Right cardiac atrium (tissue), 5 donors: ENCODE results near the gene TMCC1. TPM values are rescaled to one million over a fixed set of nuclear protein-coding genes. Genes with fewer than 3 reads are reported as not detected.
"Not testable (repeated sequence)": the region's sequence is repeated elsewhere in the genome, so short reads cannot be mapped to it uniquely, and the experiment has no call there.

Experiments
- ATAC-seq, 2 donors: fragments of 200-7000 bp; cut with Tn5 transposase; one replicate each; pipeline versions ENCODE4 v1.8.0 to v1.9.1; 2020; ENCODE audit warnings: moderate library complexity in 2 of 2, mild to moderate bottlenecking in 1 of 2
- DNase-seq, 3 donors: peaks; one replicate each; pipeline ENCODE4 v3.0.0-alpha.2; 2020
- H3K27ac ChIP-seq: one replicate; pipeline ENCODE4 v1.5.1; 2013; ENCODE audit warnings: mild to moderate bottlenecking, low read length, control low read depth, moderate library complexity
- H3K27me3 ChIP-seq: one replicate; pipeline ENCODE4 v1.6.1; 2013; ENCODE audit not compliant: control insufficient read depth, insufficient read depth
- H3K4me1 ChIP-seq: one replicate; pipeline ENCODE4 v1.6.1; 2013; ENCODE audit warnings: low read length; ENCODE audit not compliant: control insufficient read depth, insufficient read depth
- H3K4me3 ChIP-seq: one replicate; pipeline ENCODE4 v1.5.1; 2013; ENCODE audit warnings: low read length, control low read depth
- H3K9me3 ChIP-seq: one replicate; pipeline ENCODE4 v1.6.1; 2013; ENCODE audit warnings: low read length; ENCODE audit not compliant: control insufficient read depth
- WGBS: extraction: QIAGEN DNeasy Blood & Tissue Kit; methylation state at CpG from one replicate; pipeline ENCODE4 v1.1.7; 2013; 5-methylcytosine and 5-hydroxymethylcytosine counted together
- intact Hi-C, 4 donors: fragments of 100-400 bp; cut with DNase I; formaldehyde crosslinking; loops; one replicate each; pipeline versions ENCODE4 v1.11.0 to v1.14.0; 2022 to 2023
- polyA plus RNA-seq: library from polyadenylated mRNA; stranded (reverse); fragments of 200-250 nt; gene quantifications from one replicate; pipeline ENCODE4 v1.2.3, GENCODE V29; 2013
- total RNA-seq, 4 donors: library from RNA; stranded (reverse); fragmentation: NEBNext Ultra II Directional; extraction: Animal tissue kit (Norgen Biotek cat#: 25700); gene quantifications; one replicate each; pipeline ENCODE4 v1.2.1, GENCODE V29; 2021
- donor health status: healthy with polysubstance abuse.
- donor health status: DM: no; HTN: yes; CAD: no.
- donor health status: DM: no; HTN: no; CAD: no.
- donor health status: DM: no; HTN: yes; CAD: no; lungs with severe emphysema.
- donor health status: DM: yes; HTN: yes; CAD: no.

TMCC1 gene
- total and polyA plus RNA-seq, 5 donors = 12.9 to 45.0 (median 42.9) TPM

DNA sequence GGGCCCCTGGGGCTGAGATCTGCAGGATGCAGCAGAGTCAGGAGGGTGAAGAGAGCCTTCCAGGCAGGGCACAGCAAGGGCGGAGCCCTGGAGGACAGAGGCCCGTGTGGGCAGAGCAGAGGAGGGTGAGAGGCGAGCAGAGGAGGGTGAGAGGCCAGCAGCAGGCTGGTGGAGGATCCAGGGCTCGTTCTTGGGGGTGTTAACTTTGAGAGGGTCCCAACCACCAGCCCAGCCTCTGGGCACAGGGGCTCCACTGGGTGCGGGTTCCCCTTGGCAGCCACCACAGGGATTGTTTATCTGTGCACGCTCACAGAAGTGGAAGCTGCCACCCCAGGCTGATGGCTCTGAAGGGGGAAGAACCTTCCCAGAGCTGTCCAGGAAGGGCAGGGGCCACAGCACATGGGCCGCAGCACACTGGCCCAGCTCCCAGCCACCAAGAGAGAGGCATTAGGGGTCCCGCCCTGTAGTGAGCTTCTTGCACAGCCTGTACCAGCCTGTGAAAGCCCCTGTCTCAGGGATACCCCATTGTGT, 277.7 kb downstream of the TMCC1 start:
- H3K4me1 ChIP-seq = peaks cover 18% of the 10 kb centered on the region
- ATAC-seq = peak in 1 of 2 donors; percentile 6

DNA sequence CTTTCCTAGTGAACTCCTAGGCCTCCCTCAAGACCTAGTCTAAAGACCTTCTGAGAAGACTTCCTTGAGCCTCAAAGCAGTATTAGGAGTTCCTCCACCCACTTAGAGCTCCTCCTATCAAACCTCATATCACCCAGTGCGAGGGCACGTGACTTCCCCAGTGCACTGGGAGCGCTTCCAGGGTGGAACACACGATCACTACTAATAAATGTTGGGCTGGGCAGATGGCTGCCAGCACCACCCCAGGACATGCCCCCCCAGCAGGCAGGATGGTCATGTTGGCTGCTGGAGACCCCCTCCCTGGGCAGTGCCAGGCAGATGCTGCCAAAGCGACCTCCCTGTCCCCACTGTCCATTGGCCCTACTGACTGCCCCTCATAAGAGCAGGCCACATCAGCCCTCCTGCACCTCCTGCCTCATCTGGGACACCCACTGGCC, 278.6 kb downstream of the TMCC1 start:
- WGBS = 36% methylated on average over 5 of the region's 5 CpGs
- ATAC-seq (peak; percentile 62 to 72), DNase-seq (peak; percentile 78 to 92 (median 89))
- no peaks in the 10 kb centered on the region for H3K27me3 ChIP-seq
- intact Hi-C loops = no loop called here
- H3K9me3 ChIP-seq = no peaks in the 10 kb centered on the region
- peak overlapping the region; percentile 66 for H3K27ac ChIP-seq
- no peak overlapping the region for H3K4me3 ChIP-seq
- H3K4me1 ChIP-seq = peaks cover 18% of the 10 kb centered on the region

More for the DNA sequence above, 277.7 kb downstream of the TMCC1 start:
- peak; percentile 34 to 74 (median 71) for DNase-seq
- Histone ChIP-seq H3K27ac (peak overlapping the region; percentile 60), H3K9me3 (no peaks in the 10 kb centered on the region), H3K27me3 (no peaks in the 10 kb centered on the region), H3K4me3 (no peak overlapping the region)
- intact Hi-C loops = no loop called here
- WGBS = 66% methylated on average over 8 of the region's 8 CpGs

DNA sequence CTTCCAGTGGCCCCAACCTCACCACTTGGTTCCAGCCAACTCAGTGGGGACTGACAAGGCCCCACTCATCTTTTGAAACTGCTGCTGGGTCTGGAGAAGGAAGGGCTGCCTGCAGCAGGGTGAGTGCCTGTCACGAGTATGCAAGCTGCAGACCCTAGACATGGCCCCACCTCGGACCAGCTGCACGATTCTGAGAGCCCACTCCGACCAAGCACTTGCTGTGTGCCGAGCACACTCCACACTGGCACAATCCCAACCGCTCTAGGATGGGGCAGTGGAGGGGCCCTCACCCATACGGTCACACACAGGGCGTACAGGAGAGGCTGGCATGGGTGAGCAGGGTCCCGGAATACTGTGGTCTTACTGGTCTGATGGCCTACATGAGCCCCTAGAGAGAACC, 279.1 kb downstream of the TMCC1 start:
- intact Hi-C loops = no loop called here
- Histone ChIP-seq H3K4me1 (peaks cover 18% of the 10 kb centered on the region), H3K4me3 (no peak overlapping the region), H3K9me3 (no peaks in the 10 kb centered on the region), H3K27me3 (no peaks in the 10 kb centered on the region), H3K27ac (peak overlapping the region; percentile 37)
- peak in 2 of 3 donors; percentile 42 to 63 for DNase-seq
- 88% methylated on average over 9 of the region's 9 CpGs for WGBS
- ATAC-seq = no peak

DNA sequence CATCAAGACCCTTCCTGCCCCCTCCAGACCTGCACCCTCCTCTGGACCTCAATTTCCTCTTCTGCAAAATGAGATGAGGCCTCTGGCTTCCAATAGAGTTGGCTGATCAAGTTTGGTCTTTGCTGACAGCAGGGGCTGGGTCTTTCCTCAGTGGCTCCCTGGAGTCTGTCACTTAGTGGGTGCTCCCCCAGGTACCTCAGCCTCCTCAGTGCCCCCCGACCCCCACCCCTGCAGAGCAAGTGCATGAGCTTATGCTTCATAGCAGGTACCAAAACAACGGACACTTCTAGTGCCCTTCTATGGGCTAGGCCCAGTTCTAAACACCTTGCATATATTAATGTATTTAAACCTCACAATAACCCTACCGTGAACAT, 280.2 kb downstream of the TMCC1 start:
- Histone ChIP-seq H3K4me3 (no peak overlapping the region), H3K27me3 (no peaks in the 10 kb centered on the region), H3K9me3 (no peaks in the 10 kb centered on the region), H3K27ac (no peak overlapping the region), H3K4me1 (peaks cover 20% of the 10 kb centered on the region)
- no peak for DNase-seq
- ATAC-seq = no peak
- intact Hi-C loops = no loop called here
- 86% methylated on average over 3 of the region's 3 CpGs for WGBS

DNA sequence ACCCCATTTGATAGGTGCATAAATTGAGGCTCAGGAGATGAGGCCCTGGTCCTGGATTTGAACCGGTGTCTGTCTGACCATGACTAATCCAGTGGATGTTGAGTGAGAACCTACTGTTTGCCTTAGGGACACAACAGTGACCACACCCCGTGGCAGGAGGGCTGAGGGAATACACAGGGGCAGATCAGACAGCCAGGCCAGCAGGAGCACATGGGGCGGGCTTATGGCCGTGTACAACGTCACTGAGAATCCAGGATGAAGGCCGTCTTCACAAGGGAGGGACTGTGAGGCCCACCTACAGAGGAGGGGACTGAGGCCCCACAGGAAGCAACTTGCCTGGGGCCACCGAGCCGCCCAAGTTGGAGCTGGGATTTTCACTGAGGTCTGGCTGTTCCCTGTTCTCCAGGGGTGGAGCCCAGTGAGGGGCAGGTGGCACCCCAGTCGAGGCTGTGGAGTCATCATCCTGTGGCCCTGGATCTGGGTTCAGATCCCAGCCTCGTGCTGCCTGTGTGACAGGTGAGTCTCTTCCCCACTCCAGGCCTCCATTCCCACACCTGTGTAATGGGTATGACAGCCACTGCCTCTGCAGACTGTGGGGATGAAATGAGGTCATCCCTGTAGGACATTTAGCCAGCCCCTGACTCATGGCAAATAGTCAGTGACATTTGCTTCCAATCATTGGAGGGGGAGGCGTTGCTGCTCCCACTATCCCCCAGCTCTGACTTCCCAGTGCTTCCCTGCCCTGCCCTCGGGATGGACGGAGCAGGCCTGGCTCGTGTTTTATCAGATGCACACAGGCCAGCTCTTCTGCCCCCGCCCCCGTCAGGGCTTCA, 280.8 kb downstream of the TMCC1 start:
- Histone ChIP-seq H3K9me3 (no peaks in the 10 kb centered on the region), H3K27me3 (no peaks in the 10 kb centered on the region), H3K4me1 (peaks cover 23% of the 10 kb centered on the region), H3K27ac (peak overlapping the region; percentile 14), H3K4me3 (no peak overlapping the region)
- ATAC-seq (peak in 1 of 2 donors; percentile 22), DNase-seq (peak in 2 of 3 donors; percentile 49 to 73)
- intact Hi-C loops = no loop called here
- WGBS = 55% methylated on average over 16 of the region's 16 CpGs

DNA sequence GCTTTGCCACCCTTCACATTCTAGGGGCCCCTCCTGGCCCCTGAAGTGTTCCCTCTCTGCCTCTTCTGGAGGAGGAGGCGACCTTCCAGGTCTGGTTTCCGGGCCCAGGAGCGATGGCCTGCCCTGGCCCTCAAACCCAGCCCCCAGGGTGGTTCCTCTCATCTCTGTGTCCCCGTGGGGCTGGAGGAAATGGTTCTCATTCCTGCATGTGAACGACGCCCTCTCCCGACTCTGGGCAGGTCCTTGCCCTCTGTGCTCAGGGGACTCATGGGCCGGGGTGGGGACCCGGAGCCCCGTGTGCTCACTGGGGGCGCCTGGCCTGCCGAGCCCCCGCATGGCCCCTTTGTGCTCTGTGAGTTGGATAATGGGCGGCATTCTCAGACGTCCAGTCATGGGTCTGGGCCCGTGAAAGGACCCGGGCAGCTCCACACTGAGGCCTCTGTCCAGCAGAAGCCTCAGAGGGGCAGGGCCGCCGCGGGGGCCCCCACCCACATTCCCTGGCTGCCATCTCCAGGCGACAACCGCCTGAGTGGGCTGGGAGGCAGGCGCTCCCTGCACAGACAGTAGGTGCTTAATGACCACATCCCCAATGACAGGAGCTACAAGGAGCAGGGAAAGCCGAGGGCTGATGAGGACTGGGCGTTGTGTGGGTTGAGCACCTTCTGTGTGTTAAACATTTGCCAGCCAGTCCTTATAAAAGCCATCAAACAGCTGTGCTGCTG, 281.5 kb downstream of the TMCC1 start:
- ATAC-seq (peak; percentile 19 to 55), DNase-seq (peak; percentile 77 to 86 (median 83))
- Histone ChIP-seq H3K27ac (peak overlapping the region; percentile 16), H3K9me3 (no peaks in the 10 kb centered on the region), H3K4me3 (no peak overlapping the region), H3K27me3 (no peaks in the 10 kb centered on the region), H3K4me1 (peaks cover 23% of the 10 kb centered on the region)
- intact Hi-C loops = no loop called here
- WGBS = 27% methylated on average over 25 of the region's 25 CpGs

DNA sequence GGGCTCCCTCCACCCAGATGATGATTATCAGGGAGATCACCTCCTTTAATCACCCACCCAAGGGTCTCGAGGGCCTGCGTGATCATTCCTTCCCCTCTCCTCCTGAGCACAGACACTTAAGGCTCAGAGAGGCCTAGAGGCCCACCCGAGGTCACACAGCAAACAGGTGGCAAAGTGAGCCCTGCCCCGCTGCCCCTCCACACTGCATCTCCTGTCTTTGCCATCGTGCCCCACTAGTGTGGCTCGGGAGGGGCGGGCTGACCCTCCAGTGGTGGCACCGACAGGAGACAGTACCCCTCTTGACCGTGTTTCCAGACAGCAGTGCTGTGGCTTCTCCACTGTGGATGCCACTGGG, 282.1 kb downstream of the TMCC1 start:
- intact Hi-C loops = no loop called here
- H3K27me3 ChIP-seq = no peaks in the 10 kb centered on the region
- H3K4me1 ChIP-seq = peaks cover 23% of the 10 kb centered on the region
- no peak overlapping the region for H3K4me3 ChIP-seq
- ATAC-seq (no peak), DNase-seq (peak in 2 of 3 donors; percentile 48 to 61)
- peak overlapping the region; percentile 16 for H3K27ac ChIP-seq
- 82% methylated on average over 9 of the region's 9 CpGs for WGBS
- no peaks in the 10 kb centered on the region for H3K9me3 ChIP-seq

DNA sequence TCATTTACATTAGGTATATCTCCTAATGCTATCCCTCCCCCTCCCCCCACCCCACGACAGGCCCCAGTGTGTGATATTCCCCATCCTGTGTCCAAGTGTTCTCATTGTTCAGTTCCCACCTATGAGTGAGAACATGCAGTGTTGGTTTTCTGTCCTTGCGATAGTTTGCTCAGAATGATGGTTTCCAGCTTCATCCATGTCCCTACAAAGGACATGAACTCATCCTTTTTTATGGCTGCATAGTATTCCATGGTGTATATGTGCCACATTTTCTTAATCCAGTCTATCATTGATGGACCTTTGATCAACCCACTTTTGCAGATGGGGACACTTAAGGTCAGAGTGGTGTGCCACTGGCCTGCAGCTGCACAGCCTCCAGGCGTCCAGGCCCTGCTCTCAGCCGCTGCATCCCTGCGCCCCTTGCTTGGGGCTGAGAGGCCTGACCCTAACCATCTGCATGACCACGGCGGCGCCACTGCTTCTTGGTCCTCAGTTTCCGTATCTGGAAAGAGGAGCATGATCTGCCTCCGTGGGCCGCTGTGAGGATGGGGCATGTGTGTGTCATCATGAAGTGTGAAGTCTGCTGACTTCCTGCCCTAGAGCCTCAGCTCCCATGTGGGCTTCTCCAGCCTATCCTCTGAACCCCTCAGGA, 282.6 kb downstream of the TMCC1 start:
- 94% methylated on average over 11 of the region's 11 CpGs for WGBS
- H3K27ac ChIP-seq, H3K4me3 ChIP-seq, ATAC-seq, intact Hi-C loops, H3K27me3 ChIP-seq, H3K9me3 ChIP-seq: not testable (repeated sequence)
- peak in 2 of 3 donors; percentile 50 to 61 for DNase-seq
- peaks cover 18% of the 10 kb centered on the region for H3K4me1 ChIP-seq

DNA sequence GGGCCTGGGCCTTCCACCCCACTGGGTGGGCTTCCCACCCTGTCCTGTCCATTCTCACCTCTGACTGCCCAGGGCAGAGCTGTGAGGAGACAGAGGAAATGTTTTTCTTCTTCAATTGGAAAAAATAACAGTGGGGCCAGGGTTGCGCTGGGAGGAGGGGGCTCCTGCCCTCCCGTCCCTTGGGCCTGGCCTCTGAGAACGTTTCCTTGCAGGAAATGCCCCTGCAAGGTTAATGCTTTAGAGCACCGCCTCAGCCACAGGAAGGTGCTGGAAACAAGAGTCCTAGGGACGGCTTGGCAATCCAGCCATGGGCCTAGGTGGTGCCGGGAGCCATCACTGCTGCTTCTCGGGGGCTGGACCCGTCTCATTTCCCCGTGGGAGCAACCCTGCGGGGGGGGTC, 283.2 kb downstream of the TMCC1 start:
- ATAC-seq (no peak), DNase-seq (peak in 2 of 3 donors; percentile 30 to 52)
- intact Hi-C loops = no loop called here
- H3K27me3 ChIP-seq = no peaks in the 10 kb centered on the region
- peaks cover 18% of the 10 kb centered on the region for H3K4me1 ChIP-seq
- no peaks in the 10 kb centered on the region for H3K9me3 ChIP-seq
- H3K27ac ChIP-seq = peak overlapping the region; percentile 29
- WGBS = 48% methylated on average over 10 of the region's 10 CpGs
- no peak overlapping the region for H3K4me3 ChIP-seq

DNA sequence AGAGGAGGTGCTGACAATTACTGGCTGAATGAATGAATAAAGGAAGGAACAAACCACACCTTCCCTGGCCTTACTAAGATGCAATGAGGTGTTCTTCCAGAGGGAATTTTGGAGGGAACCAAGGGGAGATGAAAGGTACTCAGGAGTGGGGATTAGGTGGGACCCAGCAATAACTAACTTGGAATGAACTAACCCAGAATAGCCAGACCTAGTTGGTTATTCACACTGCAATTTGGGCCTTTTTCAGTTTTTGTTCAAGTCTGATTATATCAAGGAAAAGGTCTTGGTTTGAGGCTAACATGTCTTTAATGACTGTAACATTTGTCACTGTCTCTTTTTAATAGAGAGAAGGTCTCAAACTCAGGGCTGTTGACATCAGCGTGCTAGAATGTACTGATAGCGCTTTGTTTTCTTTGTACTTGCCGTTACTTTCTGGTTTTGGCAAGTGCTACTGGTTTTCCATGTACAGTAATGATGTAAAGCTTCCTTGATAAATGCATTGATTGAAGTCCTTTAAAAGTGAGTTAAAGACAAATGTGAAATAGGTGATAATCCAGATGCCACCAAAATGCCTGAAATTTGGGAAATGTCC, 283.8 kb downstream of the TMCC1 start:
- 22% methylated on average over 3 of the region's 3 CpGs for WGBS

More for the DNA sequence above, 283.8 kb downstream of the TMCC1 start:
- DNase-seq (no peak), ATAC-seq (no peak)
- H3K4me1 ChIP-seq = peaks cover 14% of the 10 kb centered on the region
- H3K9me3 ChIP-seq = no peaks in the 10 kb centered on the region
- intact Hi-C loops = loop anchor here in 2 of 4 donors (5.0 to 10.0 kb wide), 2 partner anchors 115 to 117 kb away; no protein-coding TSS in a partner anchor
- H3K4me3 ChIP-seq = no peak overlapping the region
- H3K27me3 ChIP-seq = no peaks in the 10 kb centered on the region
- peak overlapping the region; percentile 13 for H3K27ac ChIP-seq
